ENCODE data around the gene OLFM1.

DNA sequence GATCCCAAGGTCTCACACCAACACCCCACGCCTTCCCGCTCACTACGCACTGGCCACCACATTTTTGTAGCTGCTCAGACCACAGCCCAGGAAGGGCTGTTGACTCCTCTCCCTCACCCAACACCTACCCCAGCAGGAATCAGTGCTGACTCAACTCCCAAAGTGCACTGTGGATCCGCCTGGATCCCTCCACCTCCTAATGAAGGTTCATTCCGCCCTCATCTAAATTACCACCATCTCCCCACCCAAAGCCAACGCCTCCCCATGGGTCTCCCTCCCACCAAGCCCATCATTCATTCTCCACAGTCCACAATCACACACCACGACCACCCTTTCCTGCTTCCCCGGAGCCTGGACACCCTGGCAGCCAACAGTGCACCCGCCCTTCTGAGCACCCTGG lies 57.8 kb downstream of the OLFM1 start:
- TF ChIP-seq, protein P1, sequence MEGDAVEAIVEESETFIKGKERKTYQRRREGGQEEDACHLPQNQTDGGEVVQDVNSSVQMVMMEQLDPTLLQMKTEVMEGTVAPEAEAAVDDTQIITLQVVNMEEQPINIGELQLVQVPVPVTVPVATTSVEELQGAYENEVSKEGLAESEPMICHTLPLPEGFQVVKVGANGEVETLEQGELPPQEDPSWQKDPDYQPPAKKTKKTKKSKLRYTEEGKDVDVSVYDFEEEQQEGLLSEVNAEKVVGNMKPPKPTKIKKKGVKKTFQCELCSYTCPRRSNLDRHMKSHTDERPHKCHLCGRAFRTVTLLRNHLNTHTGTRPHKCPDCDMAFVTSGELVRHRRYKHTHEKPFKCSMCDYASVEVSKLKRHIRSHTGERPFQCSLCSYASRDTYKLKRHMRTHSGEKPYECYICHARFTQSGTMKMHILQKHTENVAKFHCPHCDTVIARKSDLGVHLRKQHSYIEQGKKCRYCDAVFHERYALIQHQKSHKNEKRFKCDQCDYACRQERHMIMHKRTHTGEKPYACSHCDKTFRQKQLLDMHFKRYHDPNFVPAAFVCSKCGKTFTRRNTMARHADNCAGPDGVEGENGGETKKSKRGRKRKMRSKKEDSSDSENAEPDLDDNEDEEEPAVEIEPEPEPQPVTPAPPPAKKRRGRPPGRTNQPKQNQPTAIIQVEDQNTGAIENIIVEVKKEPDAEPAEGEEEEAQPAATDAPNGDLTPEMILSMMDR (conservative IDR thresholded peaks at IDR 0.05; ENCODE audit: low read depth, low read length): no peak
- TF ChIP-seq POLR2A (IDR thresholded peaks at IDR 0.05; ENCODE audit: low read depth, low read length): no peak
- TF ChIP-seq RAD21 (IDR thresholded peaks at IDR 0.05; ENCODE audit: low read length): no peak

Data from IMR-90 (cell line).